HG03469 (cell line): Measurements from ENCODE around the gene PRR12.
"Not testable (repeated sequence)": the region's sequence is repeated elsewhere in the genome, so short reads cannot be mapped to it uniquely, and the experiment has no call there.

Experiments
- ATAC-seq: cut with Tn5 transposase; IDR thresholded peaks from one replicate; pipeline ENCODE4 v1.9.1; 2021; ENCODE audit warnings: mild to moderate bottlenecking, moderate library complexity, moderate number of reproducible peaks; ENCODE audit not compliant: unreplicated experiment

PRR12 gene

DNA sequence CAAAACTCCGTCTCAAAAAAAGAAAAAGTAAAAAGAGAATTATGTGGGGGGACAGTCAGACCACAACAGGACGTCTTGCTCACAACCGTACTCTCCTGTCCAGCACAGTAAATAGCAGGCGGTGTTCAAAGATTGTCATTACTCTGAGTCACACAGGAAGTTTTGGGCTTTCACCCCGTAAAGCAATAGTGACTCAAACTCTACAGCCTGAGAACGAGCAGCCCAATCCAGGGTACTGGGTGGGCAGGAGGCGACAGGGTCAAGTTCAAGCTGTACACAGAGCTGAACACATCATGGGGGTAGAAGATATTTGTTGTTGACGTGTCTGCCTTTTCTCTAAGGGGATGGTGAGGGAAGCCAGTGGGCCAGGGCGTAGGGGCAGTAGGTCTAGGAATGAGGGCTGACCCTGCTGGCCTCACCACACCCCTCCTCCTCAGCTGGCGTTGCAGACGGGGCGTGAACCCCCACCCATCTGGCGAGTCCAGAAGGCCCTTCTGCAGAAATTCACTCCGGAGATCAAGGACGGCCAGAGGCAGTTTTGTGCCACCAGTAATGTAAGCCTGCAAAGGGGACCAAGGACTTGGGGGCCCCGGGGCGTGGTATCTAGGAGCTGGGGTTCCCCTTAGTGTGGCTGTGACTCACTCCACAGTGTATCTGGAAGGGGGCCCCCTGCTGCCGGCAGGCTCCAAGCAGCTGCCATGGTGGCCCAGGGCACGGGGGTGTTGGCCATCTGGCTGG, 23.3 kb downstream of the PRR12 start:
- no peak for ATAC-seq

DNA sequence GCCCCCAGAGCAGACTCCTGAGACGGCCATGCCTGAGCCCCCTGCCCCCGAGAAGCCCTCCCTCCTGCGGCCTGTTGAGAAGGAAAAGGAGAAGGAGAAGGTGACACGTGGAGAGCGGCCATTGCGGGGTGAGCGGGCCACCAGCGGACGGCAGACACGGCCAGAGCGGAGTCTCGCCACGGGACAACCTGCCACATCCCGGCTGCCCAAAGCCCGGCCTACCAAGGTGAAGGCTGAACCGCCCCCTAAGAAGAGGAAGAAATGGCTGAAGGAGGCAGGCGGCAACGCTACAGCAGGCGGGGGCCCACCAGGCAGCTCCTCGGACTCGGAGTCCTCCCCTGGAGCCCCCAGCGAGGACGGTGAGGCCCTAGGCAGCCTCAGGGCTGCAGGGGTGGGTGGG, 24.9 kb downstream of the PRR12 start:
- no peak for ATAC-seq

DNA sequence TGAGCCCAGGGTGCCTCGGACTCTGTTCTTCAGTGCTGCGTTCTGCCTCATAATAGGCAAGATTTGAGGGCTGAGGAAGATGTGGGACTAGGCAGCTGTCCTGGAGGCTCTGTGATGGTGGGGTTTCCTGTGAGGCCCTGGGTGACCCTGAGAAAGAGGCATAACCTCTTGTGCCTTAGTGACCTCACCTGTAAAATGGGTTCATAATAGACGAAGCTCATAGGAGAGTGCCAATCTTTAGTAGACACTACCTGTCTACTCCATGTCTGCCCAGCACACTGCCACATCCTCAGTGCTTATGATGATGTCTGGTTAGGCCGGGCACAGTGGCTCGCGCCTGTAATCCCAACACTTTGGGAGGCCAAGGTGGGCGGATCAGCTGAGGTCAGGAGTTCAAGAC, 25.6 kb downstream of the PRR12 start:
- ATAC-seq = no peak

DNA sequence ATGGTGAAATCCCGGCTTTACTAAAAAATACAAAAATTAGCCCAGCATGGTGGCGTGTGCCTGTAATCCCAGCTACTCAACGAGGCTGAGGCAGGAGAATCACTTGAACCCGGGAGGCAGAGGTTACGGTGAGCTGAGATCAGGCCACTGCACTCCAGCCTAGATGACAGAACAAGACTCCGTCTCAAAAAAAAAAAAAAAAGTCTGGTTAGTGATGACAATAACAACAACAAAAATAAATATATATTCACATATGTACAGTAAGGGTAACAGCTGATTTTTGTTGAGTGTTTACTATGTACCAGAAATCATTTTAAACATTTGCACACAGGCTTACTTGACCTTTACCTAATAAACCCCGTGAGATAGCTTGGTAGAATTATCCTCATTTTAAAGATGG, 26.0 kb downstream of the PRR12 start:
- ATAC-seq = no peak

DNA sequence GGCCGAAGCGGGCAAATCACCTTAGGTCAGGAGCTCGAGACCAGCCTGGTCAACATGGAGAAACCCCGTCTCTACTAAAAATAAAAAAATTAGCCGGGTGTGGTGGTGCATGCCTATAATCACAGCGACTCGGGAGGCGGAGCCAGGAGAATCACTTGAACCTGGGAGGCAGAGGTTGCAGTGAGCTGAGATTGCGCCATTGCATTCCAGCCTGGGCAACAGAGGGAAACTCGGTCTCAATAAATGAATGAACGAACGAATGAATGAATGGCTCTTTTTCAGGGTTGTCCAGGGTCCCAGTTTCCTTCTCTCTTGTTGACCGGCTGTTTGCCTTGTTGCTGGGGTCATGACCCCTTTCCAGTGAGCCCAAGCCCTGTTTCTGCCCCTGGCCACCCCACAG, 26.9 kb downstream of the PRR12 start:
- ATAC-seq = not testable (repeated sequence)

DNA sequence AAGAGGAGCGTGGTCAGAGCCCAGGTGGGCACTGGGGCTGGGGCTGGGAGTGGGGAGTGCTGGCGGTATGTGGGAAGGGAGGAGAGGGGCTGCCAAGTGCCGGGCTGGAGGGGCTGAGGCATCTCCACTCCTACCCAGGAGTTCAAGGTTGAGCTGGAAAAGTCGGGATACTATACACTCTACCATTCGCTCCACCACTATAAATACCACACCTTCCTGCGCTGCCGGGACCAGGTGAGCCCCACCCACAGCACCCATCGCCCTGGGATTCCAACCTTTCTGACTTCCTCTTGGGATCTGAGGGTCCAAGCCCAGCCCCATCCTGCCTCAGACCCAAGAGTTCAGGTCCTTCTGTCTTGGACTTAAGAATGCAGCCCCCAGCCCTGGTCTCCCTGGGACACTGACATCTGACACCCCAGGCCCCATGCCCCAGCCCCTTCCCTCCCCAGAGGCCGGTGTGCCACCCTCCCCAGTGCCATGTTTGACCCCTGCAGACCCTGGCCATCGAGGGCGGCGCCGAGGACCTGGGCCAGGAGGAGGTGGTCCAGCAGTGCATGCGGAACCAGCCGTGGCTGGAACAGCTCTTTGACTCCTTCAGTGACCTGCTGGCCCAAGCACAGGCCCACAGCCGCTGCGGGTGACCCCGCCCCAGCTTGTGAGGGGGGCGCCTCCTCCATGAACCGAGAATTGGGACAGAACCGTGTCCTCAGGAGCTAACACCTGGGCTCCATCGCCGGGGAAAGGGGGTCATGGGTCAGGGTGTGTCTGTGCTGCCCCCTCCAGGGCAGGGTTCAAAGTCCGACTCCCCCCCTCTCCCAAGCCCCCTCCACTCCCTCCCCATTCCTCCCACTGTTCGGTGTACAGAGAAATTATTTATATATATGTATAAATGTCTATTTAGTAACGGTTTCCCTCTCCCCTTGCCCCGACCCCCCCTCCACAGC, 34.3 kb downstream of the PRR12 start:
- ATAC-seq = no peak

DNA sequence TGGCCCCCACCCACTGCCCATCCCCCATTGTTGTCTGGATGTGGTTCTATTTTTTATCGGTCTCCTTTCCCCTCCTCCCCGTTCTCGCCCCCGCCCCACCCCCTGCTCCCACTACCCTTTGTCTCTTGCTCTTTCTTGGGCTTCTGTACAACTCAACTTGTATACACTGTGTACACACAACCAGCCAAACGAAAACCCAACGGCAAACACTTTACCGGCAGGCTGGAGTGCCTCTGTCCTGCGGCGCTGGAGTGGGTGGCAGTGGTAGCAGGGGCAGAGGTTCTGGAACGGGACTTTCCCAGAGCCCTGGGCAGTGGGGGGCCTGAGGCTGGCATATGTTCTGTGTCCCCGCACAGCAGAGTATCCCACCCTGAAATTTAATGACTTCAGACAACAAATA, 35.2 kb downstream of the PRR12 start:
- no peak for ATAC-seq

DNA sequence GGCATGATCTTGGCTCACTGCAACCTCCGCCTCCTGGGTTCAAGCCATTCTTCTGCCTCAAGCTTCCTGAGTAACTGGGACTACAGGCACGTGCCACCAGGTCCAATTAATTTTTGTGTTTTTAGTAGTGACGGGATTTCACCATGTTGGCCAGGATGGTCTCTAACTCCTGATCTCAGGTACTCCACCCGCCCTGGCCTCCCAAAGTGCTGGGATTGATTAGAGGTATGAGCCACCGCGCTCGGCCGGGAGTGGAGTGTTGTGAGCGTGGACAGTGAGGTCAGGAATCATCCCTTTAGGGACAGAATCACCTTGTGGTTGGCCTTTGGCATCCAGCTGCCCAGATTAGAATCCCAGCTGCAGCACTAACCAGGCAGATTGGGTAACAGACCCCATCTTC, 38.7 kb downstream of the PRR12 start:
- ATAC-seq = no peak

DNA sequence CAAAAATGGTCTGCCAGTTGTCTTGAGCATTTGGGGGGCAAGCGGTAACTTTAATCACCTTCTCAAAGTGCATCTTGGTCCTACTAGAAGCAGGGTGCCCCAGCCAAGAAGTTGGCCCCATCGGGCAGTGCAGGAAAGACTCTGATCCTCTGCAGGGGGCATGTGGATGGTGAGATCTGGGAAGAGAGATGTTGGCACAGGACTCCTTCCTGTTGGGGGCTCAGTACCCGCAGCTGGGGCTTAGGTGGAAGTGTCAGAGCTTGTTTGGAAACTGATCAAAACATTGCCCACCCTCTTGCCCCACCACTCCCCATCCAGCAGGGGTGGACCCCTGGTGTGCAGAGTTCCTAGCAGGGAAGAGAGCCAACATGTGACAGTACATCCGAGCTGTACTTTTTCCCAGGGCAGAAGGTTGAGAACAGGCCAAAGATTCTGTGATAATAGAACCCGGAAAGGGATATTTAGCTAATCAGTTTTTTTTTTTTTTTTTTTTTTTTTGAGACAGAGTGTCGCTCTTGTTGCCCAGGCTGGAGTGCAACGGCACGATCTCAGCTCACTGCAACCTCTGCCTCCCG, 40.1 kb downstream of the PRR12 start:
- no peak for ATAC-seq

DNA sequence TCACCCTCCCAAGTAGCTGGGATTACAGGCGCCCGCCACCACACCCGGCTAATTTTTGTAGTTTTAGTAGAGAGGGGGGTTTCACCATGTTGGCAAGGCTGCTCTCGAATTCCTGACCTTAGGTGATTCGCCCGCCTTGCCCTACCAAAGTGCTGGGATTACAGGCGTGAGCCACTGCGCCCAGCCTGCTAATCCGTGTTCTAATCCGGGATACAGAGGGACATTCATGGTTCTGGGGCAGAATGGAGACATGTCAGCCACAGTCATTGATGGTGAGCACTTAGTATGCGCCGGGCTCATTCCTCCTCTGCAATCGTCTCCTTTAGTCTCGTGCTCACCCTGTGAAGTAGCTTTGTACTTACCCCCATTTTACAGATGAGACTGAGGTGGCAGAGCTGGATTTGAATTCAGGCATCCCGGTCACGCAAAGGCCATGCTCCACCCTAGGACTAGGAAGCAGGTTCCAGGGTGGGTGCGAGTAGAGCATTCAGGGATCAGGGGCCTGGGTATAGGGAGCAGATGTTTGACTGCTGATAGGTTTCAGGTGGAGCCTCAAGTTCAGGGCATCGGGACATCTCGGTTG, 40.7 kb downstream of the PRR12 start:
- no peak for ATAC-seq

DNA sequence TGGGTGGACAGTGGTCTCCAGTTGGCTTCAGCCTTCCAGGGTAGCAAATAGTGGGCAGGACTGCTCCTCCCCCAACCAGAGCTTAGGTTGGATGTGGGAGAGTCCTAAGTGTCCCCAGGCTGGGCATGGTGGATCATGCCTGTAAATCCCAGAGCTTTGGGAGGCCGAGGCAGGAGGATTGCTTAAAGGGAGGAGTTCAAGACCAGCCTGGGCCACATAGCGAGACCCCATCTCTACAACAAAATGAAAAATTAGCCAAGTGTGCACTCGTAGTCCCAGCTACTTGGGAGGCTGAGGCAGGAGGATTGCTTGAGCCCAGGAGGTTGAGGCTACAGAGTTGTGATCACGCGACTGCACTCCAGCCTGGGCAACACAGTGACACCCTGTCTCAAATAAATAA, 41.6 kb downstream of the PRR12 start:
- no peak for ATAC-seq

DNA sequence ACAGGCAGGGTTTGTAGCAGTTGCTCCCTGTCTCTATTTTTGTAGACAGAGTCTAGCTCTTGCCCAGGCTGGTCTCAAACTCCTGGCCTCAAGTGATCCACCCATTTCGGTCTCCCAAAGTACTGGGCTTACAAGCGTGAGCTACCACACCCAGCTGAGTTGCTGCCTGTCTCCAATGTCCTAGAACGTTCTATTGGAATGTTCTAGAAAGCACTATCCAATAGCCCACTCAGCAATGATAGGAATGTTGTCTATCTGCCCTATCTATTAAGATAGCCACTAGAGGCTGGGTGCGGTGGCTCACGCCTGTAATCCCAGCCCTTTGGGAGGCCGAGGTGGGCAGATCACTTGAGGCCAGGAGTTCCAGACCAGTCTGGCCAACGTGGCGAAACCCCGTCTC, 42.3 kb downstream of the PRR12 start:
- not testable (repeated sequence) for ATAC-seq

DNA sequence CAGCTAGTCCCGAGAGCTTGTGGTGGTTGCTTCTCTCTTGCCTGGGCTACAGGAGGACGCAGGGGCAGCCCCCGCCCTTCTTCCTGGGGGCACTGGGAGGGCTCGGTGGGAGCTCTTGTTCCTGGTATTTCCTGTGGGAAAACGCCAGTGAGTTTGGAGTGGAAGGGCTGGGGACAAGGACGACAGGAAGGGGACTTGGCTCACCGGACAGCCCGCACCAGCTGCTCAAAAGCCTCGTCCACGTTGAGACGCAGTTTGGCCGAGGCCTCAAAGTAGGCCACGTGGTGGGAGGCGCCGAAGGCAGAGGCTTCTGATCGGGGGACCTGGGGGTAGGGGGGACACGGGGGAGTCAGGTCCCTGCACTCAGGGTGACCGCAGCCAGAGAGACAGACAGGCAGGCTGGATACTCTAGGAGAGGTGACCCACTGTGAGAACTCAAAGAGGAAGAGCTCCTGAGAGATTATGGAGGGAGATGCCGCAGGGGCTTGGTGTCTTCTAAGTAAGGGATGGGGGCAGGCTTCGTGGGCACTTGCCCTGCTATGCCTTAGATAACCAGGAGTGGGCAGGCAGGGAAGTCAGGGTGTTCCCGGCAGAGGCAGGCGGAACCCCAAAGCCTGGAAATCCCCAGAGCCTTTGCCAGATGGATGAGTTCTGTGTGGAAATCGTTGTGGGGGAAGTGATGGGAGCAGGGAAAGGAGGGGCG, 44.7 kb downstream of the PRR12 start:
- no peak for ATAC-seq

DNA sequence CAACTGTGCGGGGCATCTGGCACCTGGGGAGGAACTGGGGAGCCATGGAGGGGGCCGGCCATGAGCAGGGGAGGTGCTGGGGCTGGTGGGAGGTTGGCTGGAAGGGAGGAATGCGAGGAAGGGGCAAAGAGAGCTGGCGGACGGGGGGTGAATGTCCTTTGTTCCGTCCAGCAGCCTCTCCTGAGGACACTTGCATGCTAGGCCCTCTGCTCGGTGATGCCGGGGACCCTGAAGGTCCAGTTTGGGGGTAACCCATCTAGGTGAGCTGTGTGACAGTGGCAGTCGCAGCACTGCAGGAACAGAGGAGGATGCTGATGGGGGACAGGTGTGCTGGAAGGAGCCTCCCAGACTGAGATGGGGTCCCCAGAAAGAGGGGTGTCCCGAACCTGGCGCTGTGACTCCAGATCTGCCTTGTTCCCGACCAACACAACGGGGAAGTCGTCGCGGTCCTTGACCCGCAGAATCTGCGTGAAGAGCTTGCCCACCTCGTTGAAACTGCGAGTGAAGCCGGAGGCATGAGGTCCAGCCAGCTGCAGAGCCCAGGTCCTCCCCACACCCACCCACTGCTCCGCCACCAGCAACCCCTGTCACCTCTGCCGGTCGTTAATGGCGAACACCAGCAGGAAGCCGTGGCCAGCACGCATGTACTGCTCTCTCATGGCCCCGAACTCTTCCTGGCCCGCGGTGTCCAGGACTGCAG, 45.4 kb downstream of the PRR12 start:
- ATAC-seq = no peak

DNA sequence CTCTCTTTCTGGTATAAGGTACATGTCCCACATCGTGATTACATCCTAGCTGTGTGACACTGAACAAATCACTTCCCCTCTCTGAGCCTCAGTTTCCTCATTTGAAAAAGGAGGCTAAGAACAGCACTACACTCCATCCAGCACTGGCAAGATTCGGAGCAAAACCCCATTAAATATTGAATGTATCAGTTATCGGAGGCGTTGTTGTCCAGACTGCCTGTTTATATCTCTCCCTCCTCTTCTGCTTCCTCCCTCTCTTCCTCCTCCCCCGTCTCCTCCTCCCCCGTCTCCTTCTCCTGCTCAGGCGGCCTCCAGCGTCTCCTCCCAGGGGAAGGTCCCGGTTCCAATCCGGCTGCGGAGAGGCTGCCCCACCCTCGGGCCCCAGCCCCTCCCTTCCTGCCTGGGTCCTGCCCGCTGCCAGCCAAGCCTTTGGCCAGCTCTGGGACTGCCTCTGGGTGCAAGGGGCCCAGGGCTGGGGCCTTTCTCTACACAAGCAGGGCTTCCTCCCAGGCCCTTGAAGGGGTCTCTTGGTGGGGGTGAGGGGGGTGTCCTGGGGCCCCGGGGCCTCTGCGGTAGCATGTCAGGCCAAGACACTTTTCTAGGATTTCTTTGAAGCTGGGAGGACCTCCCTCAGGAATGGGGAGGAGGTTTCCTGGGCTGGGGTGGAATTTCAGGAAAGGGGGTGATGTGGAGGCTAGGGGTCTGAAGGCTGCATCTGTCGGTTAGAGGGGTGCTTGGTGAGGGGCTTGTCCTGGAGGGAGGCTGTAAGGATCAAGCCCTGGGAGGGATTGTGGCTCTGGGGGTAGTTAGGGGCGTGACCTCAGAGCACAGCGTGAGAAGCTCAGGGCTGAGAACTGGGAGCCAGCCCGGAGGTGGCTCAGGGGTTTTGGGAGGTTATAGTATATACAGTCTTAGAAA, 47.1 kb downstream of the PRR12 start:
- no peak for ATAC-seq

DNA sequence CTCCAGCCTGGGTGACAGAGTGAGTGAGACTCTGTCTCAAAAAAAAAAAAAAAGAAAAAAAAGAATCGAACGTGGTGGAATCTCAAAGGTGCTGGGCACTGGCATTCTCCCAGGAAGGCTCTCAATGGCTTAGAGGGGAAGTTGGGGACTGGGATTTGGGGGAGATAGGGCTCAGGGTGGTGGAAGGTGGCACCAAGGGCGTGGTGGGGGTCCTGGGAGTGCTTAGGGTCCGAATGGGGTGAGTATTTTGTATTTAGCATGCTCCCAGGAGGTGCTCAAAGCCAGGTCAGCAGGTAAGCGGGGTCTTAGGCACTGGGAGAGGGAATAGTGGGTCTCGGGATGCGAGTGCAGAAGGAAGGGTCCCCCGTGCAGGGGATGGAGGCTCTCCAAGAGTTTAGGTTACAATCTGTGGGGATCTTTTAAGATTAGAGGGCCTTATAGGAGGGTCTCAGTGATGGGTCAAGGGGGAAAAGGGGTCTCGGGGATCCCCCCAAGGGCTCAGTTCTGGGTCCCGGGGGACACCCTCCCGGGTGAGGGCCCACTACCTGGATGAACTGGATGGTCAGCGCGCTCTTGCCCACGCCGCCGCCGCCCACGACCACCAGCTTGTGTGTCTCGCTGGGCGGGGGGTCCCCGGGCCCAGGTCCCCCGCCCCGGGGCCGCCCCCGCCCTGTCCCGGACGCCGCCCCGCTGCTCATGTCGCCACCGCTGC, 48.6 kb downstream of the PRR12 start:
- ATAC-seq = no peak

DNA sequence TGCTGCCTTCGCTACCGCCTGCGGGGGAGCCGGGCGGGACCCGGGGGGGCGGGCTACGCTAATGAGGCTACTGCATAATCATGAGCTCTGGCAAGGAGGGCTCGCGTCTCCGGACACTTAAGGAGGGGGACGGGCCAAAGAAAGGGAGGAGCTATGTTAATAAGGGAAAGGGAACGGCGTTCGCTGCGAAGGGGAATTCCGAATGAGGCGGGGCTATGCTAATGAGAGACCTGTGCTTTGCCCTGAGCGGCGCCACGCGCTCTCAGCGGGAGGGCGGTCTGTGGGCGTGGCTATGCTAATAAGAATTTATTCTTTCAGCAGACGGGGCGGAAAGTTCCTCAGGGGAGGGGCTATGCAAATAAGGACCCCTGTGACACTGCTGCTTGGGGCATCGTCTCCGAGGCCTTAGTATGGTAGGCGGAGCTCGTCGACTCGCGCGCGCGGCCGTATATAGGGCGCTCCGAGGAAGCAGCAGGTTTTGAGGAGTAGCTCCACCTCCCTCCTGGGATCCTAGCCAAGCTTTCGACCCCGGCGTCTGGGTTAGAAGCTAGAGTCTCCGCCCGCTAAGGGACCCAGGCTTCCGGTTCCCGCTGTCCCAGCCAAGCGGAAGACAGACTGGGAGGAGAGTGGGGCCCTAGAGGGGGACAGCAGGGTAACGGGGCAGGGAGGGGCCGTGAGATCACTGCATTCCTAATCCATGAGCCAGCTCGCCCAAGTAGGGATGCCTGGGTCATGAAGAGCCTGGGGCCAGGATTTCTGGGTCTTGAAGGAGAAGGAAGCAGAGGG, 49.3 kb downstream of the PRR12 start, which contains the start of gene RRAS:
TSS of gene RRAS (minus strand) at position 31 of the 786 bp plus-strand sequence. CDS start 45 bp downstream, outside the sequence.
- peak; percentile 40 for ATAC-seq
